ENCODE measurements around the gene PATL2. TPM values are rescaled to one million over a fixed set of nuclear protein-coding genes. Genes with fewer than 3 reads are reported as not detected.
"Not testable (repeated sequence)": the region's sequence is repeated elsewhere in the genome, so short reads cannot be mapped to it uniquely, and the experiment has no call there.

Gene PATL2
- total RNA-seq, 1 donor from 2014 or later = not detected

- DNase-seq (ENCODE audit: low read depth in 2 of 2) = no peak
Observed at GRCh38 chr15:44692659-44693058, 18.5 kb downstream of the PATL2 start.

GRCh38 chr15:44690245-44690644 lies 20.9 kb downstream of the PATL2 start:
- not testable (repeated sequence) for DNase-seq (ENCODE audit: low read depth in 2 of 2)

- not testable (repeated sequence) for DNase-seq (ENCODE audit: low read depth in 2 of 2)
Observed at GRCh38 chr15:44689318-44689717, 21.8 kb downstream of the PATL2 start.

- DNase-seq (ENCODE audit: low read depth in 2 of 2) = not testable (repeated sequence)
Observed at GRCh38 chr15:44682809-44683682, 28.1 kb downstream of the PATL2 start.

- no peak for DNase-seq (ENCODE audit: low read depth in 2 of 2)
Observed at GRCh38 chr15:44682211-44682610, 28.9 kb downstream of the PATL2 start.

DNA sequence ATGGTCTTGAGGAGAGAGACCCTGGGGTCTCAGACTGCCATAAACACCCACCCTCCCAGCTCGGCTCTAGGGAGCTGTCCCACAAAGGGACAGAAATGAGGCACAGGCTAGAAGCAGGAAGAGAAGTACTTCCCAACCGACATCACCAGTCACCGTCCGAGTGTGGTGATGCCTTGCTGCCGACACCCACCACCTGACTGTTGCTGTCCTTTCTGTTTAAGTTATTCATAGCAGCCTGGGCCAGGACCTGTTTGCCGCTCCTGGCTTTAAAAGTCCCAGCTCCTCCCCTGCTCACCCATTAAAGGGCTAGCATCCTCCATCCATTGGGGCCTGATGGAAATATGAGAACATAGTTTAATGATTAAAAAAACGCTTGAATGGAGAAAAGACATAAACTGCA lies 34.4 kb downstream of the PATL2 start:
- no peak for DNase-seq (ENCODE audit: low read depth in 2 of 2)

- DNase-seq (ENCODE audit: low read depth in 2 of 2) = no peak
Observed at GRCh38 chr15:44675911-44676310, 35.2 kb downstream of the PATL2 start.

DNA sequence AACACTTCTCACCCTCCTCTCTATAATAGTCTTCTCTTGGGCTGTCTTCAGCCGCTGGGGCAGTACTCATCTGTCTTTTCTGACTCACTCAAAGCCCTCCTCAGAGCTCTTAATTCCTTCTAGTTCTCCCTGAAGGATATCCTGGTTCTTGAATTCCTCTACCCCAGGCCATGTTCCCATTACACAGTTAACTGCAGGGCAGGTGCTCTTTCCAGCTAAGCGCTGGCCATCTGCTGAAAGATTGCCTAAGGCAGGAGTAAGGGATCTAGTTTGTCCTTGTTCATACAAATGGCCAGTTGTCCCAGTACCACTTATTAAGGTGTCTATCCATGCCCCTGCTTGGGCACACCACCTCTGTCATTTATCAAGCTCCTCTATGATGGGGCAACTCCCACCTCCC lies 37.5 kb downstream of the PATL2 start:
- no peak for DNase-seq (ENCODE audit: low read depth in 2 of 2)

DNA sequence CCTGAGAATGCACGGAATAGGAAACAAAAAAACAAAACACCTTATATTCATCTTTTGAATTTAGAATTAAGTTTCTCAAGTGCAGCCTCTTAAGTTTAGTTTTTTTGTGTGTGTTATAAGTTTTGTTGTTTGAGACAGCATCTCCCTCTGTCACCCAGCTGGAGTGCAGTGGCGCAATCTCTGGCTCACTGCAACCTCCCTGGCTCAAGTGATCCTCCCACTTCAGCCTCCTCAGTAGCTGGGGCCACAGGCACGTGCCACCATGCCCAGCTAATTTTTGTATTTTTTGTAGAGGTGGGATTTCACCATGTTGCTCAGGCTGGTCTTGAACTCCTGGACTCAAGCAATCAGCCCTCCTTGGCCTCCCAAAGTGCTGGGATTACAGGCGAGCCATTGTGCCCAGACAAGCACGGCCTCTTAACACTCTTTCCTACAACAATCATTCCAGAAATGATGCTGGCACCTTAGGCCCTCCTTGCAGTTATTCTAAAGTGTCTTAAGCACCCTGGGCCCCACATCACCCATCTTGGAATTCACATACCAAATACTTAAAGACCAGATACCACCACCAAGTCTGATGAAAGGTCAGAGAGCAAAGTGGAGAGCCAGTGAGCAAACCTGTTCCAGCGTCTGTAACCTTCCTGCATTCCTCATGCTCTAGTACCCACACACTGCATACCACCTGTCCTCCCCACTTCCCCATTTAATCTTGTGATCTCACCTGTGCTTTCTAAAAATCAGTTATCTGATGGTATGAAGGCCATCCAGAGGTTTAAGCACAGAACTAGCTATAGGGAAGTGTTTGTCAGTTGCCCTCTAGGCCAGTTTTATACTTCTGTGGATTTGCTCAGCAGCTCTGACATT lies 40.8 kb downstream of the PATL2 start:
- DNase-seq (ENCODE audit: low read depth in 2 of 2) = no peak

GRCh38 chr15:44668921-44669320 lies 42.2 kb downstream of the PATL2 start:
- DNase-seq (ENCODE audit: low read depth in 2 of 2) = no peak

GRCh38 chr15:44667039-44667360 lies 44.1 kb downstream of the PATL2 start:
- DNase-seq (ENCODE audit: low read depth in 2 of 2) = no peak

DNA sequence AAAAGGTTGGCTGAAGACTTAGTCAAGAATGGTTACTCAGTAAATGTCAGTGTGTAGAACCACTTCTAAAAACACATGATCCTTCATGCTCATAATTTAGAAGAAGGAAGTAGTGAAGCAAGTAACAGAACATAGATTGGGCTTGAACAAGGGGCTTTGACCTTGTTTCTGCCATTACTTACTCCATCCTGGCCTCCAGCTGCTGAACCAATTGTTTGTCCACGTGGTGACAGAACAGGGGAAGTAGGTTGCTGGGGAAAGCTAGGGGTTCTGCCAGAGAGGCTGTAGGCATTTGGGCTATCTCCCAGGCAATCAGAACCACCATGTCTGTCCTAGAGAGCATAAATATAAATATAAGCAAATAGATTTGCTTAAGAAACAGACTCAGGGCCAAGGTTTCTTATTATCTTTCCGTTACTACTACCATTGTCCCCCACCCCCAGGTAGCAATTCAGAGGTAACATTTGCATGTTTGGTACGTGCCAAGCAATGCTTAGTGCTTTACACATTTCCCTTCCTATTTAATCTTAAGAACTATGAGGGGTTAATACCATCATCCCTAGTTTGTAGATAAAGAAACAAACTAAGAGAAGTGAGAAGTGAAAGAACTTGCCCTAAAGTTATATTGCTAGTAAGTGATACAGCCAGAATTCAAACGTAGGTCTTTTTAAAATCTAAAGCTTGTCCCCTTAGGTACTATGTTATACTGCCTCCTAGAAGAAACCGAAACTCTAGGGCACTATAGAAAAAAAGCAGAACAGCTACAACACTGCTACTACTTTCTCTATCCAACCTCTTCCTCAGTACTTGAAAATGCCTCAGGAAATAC lies 44.7 kb downstream of the PATL2 start:
- no peak for DNase-seq (ENCODE audit: low read depth in 2 of 2)

- DNase-seq (ENCODE audit: low read depth in 2 of 2) = peak; percentile 98
Observed at GRCh38 chr15:44663410-44664308, 47.5 kb downstream of the PATL2 start, which contains the start of gene SPG11. SPG11 (minus strand) TSS chr15:44663662; CDS start chr15:44663647, 15 bp downstream.

GRCh38 chr15:44662478-44663409 lies 48.4 kb downstream of the PATL2 start:
- peak; percentile 69 to 75 for DNase-seq (ENCODE audit: low read depth in 2 of 2)

GRCh38 chr15:44661576-44661975 lies 49.5 kb downstream of the PATL2 start:
- no peak for DNase-seq (ENCODE audit: low read depth in 2 of 2)

DNA sequence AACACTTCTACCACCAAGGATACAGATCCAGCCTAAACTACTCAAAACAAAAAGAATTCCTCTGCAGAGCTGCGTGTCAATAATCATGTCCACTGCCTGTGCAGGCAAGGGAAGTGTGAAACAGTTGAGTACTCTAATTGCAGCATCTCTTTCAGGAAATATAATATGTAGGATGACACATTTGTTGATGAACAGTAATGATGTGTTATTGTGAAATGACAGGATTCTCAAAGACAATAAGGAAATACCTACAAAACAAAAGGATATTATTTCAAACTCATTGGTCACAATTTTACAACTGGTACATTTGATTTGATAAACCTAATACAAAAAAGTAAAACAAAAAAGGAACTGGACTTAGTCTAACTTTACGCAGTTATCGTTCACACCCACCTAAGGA lies 52.1 kb downstream of the PATL2 start:
- peak in 1 of 2 donors; percentile 10 for DNase-seq (ENCODE audit: low read depth in 2 of 2)

GRCh38 chr15:44657378-44657777 lies 53.7 kb downstream of the PATL2 start:
- DNase-seq (ENCODE audit: low read depth in 2 of 2) = no peak

- DNase-seq (ENCODE audit: low read depth in 2 of 2) = no peak
Observed at GRCh38 chr15:44656913-44657312, 54.2 kb downstream of the PATL2 start.

- DNase-seq (ENCODE audit: low read depth in 2 of 2) = no peak
Observed at GRCh38 chr15:44656298-44656697, 54.8 kb downstream of the PATL2 start.

All from lung microvascular endothelial cell (primary cell).